Activated CD8-positive, alpha-beta T cell treated with anti-CD3 and anti-CD28 coated beads for 36 hours (primary cell): ENCODE data around the gene NECTIN1. TPM values are rescaled to one million over a fixed set of nuclear protein-coding genes. Genes with fewer than 3 reads are reported as not detected.

Experiments
- ATAC-seq: fragments of 200-7000 bp; cut with Tn5 transposase; one replicate; pipeline ENCODE4 v1.10.0; 2021; ENCODE audit warnings: mild to moderate bottlenecking, moderate library complexity
- CTCF ChIA-PET: fragments of 350-600 bp; sonication (Branson Sonifier 250); formaldehyde crosslinking; loops from one replicate; lab custom pipeline; 2021; ENCODE audit warnings: antibody characterized with exemption; lab: Charles Lee
- POLR2A ChIA-PET: fragments of 350-600 bp; sonication (Branson Sonifier 250); formaldehyde crosslinking; loops from one replicate; lab custom pipeline; 2021; ENCODE audit warnings: antibody characterized with exemption; lab: Charles Lee
- DNase-seq: peaks from one replicate; pipeline ENCODE4 v3.0.0-alpha.2; 2020
- H3K27ac Mint-ChIP-seq: one replicate; pipeline ENCODE4 v1.8.0; 2021; ENCODE audit warnings: mild to moderate bottlenecking, mixed read lengths
- H3K27me3 Mint-ChIP-seq: one replicate; pipeline ENCODE4 v1.8.0; 2021; ENCODE audit warnings: mixed read lengths
- H3K36me3 Mint-ChIP-seq: one replicate; pipeline ENCODE4 v1.8.0; 2021; ENCODE audit warnings: low read depth, mixed read lengths
- H3K4me1 Mint-ChIP-seq: one replicate; pipeline ENCODE4 v1.8.0; 2021; ENCODE audit warnings: low read depth, mixed read lengths
- H3K4me3 Mint-ChIP-seq: one replicate; pipeline ENCODE4 v1.8.0; 2021; ENCODE audit warnings: mild to moderate bottlenecking, moderate library complexity, mixed read lengths
- H3K9me3 Mint-ChIP-seq: one replicate; pipeline ENCODE4 v1.8.0; 2021; ENCODE audit warnings: mixed read lengths
- CTCF ChIP-seq: fragments of 200-600 bp; IDR thresholded peaks from one replicate; pipeline ENCODE4 v1.8.0; 2022; ENCODE audit warnings: antibody characterized with exemption, mild to moderate bottlenecking
- intact Hi-C: fragments of 100-400 bp; cut with micrococcal nuclease; formaldehyde crosslinking; loops from one replicate; pipeline ENCODE4 v1.10.0; 2022
- total RNA-seq, 2 experiments: library from RNA; stranded (reverse); gene quantifications; one replicate each; pipeline ENCODE4 v1.2.3, GENCODE V29; 2021

The NECTIN1 gene
- total RNA-seq, 2 experiments from 2014 or later = 2.6 to 3.8 TPM

- H3K9me3 Mint-ChIP-seq = no peaks in the 10 kb centered on the region
- no peak overlapping the region for H3K27ac Mint-ChIP-seq
- no peak for TF ChIP-seq CTCF
- DNase-seq (no peak), ATAC-seq (no peak)
- intact Hi-C loops = no loop called here
- CTCF ChIA-PET = no interaction called here
- peaks cover 16% of the 10 kb centered on the region for H3K4me1 Mint-ChIP-seq
- H3K36me3 Mint-ChIP-seq = no peaks in the 10 kb centered on the region
- H3K4me3 Mint-ChIP-seq = no peak overlapping the region
- POLR2A ChIA-PET = interaction anchor here (1.1 kb wide), 1 partner anchor 13 kb away, joined by 3 read pairs; no protein-coding TSS in a partner anchor
- H3K27me3 Mint-ChIP-seq = no peaks in the 10 kb centered on the region
Measured at GRCh38 chr11:119696378-119697222, 32.4 kb downstream of the NECTIN1 start.

- intact Hi-C loops = no loop called here
- TF ChIP-seq CTCF = no peak
- H3K36me3 Mint-ChIP-seq = no peaks in the 10 kb centered on the region
- no peak overlapping the region for H3K4me3 Mint-ChIP-seq
- H3K4me1 Mint-ChIP-seq = peaks cover 20% of the 10 kb centered on the region
- POLR2A ChIA-PET = no interaction called here
- no peaks in the 10 kb centered on the region for H3K27me3 Mint-ChIP-seq
- CTCF ChIA-PET = interaction anchor here (1.6 kb wide), 1 partner anchor 219 kb away, joined by 4 read pairs; no protein-coding TSS in a partner anchor
- H3K27ac Mint-ChIP-seq = no peak overlapping the region
- no peaks in the 10 kb centered on the region for H3K9me3 Mint-ChIP-seq
- DNase-seq (peak; percentile 35), ATAC-seq (no peak)
Measured at GRCh38 chr11:119694334-119694733, 34.7 kb downstream of the NECTIN1 start.

GRCh38 chr11:119693253-119693815, 35.7 kb downstream of the NECTIN1 start:
- DNase-seq (no peak), ATAC-seq (no peak)
- Mint-ChIP-seq H3K36me3 (no peaks in the 10 kb centered on the region), H3K27me3 (no peaks in the 10 kb centered on the region), H3K4me3 (no peak overlapping the region), H3K4me1 (peaks cover 20% of the 10 kb centered on the region), H3K9me3 (no peaks in the 10 kb centered on the region), H3K27ac (no peak overlapping the region)
- intact Hi-C loops = no loop called here
- CTCF ChIA-PET = interaction anchor here (1.1 to 3.1 kb wide), 4 partner anchors 19 to 415 kb away, joined by 3 to 25 read pairs (median 4); partner anchors contain the start of gene NECTIN1
- POLR2A ChIA-PET = interaction anchor here (1.4 kb wide), 1 partner anchor 36 kb away, joined by 3 read pairs; the partner anchor contains the start of gene NECTIN1
- TF ChIP-seq CTCF = no peak

- H3K4me1 Mint-ChIP-seq = peaks cover 20% of the 10 kb centered on the region
- H3K27me3 Mint-ChIP-seq = no peaks in the 10 kb centered on the region
- no peaks in the 10 kb centered on the region for H3K36me3 Mint-ChIP-seq
- no peak for TF ChIP-seq CTCF
- ChIA-PET CTCF (interaction anchor here (1.1 to 3.1 kb wide), 3 partner anchors 18 to 416 kb away, joined by 3 to 25 read pairs (median 5); partner anchors contain the start of gene NECTIN1), POLR2A (interaction anchor here (1.4 kb wide), 1 partner anchor 37 kb away, joined by 3 read pairs; the partner anchor contains the start of gene NECTIN1)
- intact Hi-C loops = no loop called here
- no peak for DNase-seq
- H3K27ac Mint-ChIP-seq = no peak overlapping the region
- no peaks in the 10 kb centered on the region for H3K9me3 Mint-ChIP-seq
- ATAC-seq = no peak
- H3K4me3 Mint-ChIP-seq = no peak overlapping the region
Measured at GRCh38 chr11:119692540-119692820, 36.5 kb downstream of the NECTIN1 start.
